DOHH2 (cell line): ENCODE results near the gene ERFE.

Source experiments
- CTCF ChIP-seq: fragments of 200-600 bp; sonication (generic); IDR thresholded peaks from one replicate; pipeline ENCODE4 v1.5.1; 2014; ENCODE audit warnings: antibody characterized with exemption, mild to moderate bottlenecking, low read depth, low read length; ENCODE audit not compliant: poor library complexity, severe bottlenecking
- EZH2phosphoT487 ChIP-seq: fragments of 200-600 bp; sonication (generic); IDR thresholded peaks from 2 replicates; pipeline ENCODE4 v1.6.1; 2017; ENCODE audit warnings: borderline replicate concordance, mild to moderate bottlenecking, antibody characterized with exemption, low read length, moderate library complexity, mixed read lengths

GRCh38 chr2:238165288-238165921, 6.6 kb downstream of the ERFE start:
- TF ChIP-seq CTCF (no peak), EZH2phosphoT487 (no peak)
